Measurements from ENCODE around the gene TXNDC11.

GRCh38 chr16:11762431-11762830 lies 19.8 kb upstream of the TXNDC11 start:
- no peak for TF ChIP-seq TAF1 (IDR thresholded peaks at IDR 0.05; ENCODE audit: borderline replicate concordance, low read depth, low read length)
- no peak for TF ChIP-seq POLR2A (IDR thresholded peaks at IDR 0.05; ENCODE audit: low read depth, low read length)
- TF ChIP-seq POLR2AphosphoS5 (IDR thresholded peaks at IDR 0.05; ENCODE audit: low read depth, low read length) = no peak
